HG03378 (cell line): ENCODE measurements around the gene CERK.
"Not testable (repeated sequence)": the region's sequence is repeated elsewhere in the genome, so short reads cannot be mapped to it uniquely, and the experiment has no call there.

Experiments
- ATAC-seq: cut with Tn5 transposase; IDR thresholded peaks from one replicate; pipeline ENCODE4 v1.9.1; 2021; ENCODE audit warnings: mild to moderate bottlenecking, moderate library complexity; ENCODE audit not compliant: unreplicated experiment

CERK gene, protein sequence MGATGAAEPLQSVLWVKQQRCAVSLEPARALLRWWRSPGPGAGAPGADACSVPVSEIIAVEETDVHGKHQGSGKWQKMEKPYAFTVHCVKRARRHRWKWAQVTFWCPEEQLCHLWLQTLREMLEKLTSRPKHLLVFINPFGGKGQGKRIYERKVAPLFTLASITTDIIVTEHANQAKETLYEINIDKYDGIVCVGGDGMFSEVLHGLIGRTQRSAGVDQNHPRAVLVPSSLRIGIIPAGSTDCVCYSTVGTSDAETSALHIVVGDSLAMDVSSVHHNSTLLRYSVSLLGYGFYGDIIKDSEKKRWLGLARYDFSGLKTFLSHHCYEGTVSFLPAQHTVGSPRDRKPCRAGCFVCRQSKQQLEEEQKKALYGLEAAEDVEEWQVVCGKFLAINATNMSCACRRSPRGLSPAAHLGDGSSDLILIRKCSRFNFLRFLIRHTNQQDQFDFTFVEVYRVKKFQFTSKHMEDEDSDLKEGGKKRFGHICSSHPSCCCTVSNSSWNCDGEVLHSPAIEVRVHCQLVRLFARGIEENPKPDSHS

DNA sequence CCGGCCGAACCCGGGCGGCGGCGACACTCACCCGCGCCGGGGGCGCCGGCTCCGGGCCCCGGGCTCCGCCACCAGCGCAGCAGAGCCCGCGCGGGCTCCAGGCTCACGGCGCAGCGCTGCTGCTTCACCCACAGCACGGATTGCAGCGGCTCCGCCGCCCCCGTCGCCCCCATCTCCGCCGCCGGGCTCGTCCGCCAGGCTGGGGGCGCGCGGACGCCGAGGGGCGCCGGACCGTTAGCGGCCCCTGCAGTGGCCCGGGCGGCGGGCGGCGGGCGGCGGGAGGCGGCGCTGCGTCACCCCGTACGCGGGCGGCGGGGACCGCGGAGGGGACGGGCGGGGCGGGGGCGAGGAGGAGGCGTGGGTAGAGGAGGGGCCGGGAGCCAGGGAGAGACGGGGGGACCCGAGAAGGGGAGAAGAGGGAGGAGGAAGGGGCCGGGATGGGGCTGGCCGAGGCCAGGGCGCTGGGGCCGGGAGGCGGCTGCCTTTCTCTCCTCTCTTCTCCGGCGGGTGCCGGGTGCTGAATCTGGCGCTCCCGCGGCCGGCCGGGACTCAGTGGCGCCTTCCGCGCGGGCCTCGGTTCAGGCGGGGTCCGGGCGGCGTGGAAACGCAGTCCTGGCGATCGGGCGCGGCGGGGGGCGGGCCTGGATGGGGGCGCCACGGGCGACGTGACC, at the start of gene CERK:
TSS of gene CERK (minus strand) at position 277 of the 671 bp plus-strand sequence. CDS start at position 173, 104 bp downstream.
- ATAC-seq = no peak

DNA sequence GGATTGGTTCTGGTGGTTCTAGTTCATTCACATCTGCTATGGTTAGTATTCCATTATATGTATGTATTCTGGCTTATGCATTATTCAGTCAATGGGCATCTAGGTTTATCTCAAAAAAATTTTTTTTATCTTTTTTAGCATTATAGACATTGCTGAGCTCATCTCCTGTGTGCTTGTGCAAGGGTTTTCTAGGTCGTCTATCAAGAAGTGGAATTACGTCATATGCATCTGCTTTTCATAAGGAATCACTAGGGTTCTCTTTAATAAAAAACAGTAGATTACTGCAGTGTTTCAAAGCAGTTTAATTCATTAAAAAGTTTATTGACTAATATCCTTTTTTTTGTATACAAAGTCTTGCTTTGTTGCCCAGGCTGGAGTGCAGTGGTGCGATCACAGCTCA, 45.7 kb upstream of the CERK start:
- no peak for ATAC-seq

DNA sequence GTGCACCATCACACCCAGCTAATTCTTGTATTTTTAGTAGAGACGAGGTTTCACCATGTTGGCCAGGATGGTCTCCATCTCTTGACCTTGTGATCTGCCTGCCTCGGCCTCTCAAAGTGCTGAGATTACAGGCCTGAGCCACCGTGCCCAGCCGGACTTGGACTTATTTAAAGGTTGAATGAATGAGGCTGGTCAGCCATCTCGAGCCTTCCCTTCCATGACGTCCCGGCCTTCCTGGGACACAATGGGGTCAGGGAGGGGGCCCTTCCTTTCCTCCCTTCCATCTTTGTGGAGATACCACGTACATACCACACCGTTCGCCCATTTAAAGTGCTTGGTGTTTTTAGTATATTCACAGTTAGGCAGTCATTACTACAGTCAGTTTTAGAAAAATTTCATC, 44.1 kb upstream of the CERK start:
- ATAC-seq = not testable (repeated sequence)

DNA sequence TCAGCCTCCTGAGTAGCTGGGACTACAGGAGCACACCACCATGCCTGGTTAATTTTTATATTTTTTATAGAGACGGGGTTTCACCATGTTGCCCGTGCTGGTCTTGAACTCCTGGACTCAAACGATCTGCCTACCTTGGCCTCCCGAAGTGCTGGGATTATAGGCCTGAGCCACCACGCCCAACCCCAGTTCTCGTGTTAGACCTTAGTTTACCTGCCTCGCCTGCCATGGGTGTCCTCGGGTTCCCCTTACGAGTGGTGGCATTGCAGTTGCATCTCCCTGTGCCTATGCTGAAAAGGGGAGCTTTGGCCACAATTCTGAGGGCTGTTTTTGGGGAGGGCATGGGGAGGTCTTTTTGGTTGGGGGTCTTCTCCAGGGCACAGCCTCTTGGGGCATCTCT, 43.2 kb upstream of the CERK start:
- no peak for ATAC-seq

DNA sequence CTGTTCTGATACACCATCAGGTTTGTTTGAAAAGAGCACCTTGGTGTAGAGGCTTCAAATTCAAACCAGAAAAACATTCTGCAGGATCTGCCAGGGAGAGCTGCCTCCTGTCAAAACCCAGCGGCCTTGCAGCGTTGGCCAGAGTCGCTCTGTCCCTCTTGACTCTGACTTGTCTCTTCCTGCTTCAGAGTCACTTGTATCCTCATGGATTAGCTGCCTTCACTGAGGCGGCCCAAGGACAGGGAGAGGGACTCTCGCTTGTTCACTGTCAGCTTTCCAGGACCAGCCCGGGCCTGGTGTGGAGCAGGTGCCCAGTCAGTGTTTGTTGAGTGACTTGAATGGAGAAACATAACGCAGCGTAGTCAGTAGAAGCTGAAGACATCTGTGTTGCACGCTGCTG, 42.4 kb upstream of the CERK start:
- no peak for ATAC-seq

DNA sequence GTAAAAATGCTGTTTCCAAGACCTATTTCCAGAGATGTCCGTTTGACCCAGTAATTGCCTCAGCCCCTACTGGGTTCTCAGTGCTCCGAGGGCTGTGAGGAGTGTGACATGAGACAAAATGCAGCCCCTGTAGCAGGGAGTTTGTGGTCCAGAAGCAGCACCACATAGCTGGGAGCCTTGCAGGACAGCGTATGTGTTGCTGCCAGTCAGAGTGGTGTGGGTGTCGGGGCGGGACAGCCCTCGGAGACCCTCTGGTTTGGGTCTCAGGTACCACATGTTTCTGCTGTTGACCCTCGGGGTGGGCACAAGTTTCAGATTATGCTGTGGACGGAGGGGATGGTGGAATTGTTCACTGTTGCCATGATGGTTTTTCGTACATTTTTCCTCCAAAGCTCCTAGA, 41.6 kb upstream of the CERK start:
- no peak for ATAC-seq

DNA sequence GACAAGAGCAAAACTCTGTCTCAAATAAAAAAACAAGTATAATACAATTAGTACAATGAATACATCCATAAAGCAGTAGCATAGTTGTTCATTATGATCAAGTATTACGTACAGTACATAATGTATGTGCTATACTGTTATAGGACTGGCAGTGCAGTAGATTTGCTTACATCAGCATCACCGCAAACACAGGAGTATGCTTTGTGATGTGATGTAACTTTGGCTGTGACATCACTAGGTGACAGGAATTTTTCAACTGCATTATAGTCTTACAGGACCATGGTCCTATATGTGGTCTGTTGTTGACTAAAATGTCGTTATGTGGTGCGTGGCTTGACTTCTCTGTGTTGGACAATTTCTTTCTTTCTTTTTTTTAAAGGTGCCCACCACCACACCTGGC, 41.0 kb upstream of the CERK start:
- ATAC-seq = no peak

DNA sequence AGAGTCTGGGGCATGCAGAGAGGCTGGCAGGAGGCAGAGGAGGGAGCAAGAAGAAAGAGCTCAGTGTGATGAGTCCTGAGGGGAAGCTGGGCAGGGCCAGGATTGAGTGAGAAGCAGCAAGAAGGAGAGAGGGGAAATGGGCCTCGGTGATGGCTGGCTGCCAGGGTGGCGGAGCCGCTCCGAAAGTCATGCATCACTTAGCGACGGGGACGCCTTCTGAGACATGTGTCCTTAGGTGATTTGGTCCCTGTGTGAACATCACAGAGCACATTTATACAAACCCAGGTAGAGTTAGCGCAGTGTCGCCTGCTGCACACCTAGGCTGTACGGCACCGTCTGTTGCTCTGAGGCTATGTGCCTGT, 39.5 kb upstream of the CERK start:
- no peak for ATAC-seq

DNA sequence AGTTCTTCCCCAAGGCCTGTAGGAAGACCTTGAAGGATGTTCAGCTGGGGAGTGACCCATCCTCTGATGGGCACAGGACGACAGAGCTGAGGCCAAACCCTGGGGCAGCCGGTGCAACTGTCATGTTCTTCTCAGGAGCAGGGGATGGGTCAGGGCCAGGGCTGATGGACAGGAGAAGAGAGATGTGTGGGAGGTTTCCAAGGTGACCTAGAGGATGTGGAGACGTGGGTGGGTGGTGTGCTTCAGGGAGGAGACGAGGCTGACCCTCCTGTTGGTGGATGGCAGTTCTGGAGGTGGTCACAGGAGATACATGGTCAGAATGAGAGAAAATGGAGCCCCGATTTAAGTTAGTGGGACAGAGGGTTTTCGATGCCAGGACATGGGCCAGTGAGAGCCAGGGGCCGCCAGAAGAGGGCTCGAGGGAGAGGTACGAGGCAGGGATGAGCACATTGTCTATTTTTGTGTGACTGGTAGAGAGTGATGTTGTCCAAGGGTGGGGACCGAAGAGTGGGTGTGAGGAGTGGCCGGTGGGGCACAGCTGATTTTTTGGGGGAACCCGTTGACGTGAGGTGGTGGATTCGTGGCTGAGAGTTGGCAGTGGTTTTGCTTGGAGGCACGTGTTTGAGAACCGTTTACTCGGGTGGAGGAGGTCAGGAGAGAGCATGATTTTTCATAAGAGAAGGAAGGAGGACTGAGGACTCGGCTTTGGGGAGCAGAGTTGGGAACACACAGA, 39.0 kb upstream of the CERK start:
- ATAC-seq = no peak

DNA sequence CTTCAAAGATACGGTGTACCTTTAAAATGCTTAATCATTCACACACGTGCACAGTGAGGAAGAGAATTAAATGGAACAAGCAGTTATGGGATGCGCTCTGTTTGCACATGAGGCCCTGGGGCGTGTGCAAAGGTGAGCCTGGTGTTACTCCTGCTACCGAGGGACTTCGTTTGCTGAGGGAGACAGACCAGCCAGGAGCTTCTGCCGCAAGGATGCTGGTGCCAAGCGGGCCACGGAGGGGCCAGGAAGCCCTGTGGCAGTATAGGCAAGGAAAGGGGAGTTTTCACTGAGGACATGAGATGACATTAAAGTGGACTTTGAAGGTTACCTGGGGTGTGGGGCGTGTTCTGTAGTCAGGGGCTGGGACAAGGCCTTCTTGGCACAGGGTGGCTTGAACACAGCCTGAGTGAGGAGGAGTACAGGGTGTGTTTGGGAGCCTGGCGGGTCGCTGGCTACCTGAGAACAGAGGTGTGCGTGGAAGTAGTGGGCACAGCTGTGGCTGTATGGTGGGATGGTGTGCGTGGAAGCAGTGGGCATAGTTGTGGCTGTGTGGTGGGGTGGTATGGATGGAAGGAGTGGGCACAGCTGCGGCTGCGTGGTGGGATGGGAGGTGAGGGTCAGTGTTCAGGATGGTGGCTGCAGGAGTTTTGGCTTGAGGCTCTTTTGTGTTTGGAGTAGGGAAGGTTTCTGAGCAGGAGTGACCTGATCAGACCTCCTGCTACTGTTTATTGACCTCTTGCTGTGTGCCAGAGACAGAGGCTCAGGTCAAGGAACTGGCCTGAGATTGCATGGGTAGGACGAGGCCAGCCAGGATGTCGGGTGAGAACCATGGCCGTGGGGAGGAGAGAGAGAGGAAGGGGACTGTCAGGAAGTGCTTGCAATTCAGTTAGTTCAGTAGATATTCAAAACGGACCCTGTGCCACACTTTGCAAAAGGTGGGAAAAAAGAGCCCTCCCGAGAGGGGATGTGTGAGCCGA, 38.1 kb upstream of the CERK start:
- no peak for ATAC-seq

DNA sequence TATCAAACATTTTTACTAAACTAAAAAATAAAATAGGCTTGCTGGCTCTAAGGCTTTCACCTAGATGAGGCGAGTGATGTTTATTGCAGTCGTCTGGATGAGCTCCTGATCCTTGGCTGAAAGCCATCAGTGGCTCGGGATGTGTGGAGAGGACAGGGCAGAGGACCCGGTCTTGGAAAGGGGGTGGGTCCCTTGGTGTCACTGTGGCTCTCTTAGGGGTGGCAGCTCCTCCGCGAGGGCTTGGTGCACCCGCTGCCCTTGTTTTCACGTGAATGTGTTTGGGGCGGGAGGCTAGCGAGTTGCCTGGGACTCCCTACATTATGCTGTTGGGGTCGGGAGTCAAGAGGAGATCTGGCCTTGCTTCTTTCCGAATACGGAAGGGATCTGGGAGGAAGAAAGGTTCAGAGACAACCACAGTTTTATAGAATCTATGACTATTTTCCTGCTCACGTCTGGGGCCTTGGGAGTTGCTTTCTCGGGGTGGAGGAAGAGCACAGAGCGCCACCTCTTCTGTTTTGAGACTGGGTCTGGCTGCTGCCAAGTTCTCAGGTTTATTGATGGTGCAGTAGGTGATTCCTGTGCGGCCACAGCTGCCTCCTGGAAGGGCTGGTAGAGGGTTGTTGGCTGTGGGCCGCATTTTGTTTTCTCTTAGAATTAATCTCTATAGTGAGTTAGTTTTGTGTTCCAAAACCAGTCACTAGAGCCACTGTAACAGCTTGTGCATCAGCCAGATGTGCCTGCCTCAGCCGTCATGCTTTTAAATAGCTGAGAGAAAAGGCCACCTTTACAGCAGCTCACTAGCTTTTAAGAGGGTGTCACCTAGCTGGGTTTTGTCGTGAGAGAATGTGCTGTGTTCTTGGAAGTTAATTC, 37.2 kb upstream of the CERK start:
- no peak for ATAC-seq

DNA sequence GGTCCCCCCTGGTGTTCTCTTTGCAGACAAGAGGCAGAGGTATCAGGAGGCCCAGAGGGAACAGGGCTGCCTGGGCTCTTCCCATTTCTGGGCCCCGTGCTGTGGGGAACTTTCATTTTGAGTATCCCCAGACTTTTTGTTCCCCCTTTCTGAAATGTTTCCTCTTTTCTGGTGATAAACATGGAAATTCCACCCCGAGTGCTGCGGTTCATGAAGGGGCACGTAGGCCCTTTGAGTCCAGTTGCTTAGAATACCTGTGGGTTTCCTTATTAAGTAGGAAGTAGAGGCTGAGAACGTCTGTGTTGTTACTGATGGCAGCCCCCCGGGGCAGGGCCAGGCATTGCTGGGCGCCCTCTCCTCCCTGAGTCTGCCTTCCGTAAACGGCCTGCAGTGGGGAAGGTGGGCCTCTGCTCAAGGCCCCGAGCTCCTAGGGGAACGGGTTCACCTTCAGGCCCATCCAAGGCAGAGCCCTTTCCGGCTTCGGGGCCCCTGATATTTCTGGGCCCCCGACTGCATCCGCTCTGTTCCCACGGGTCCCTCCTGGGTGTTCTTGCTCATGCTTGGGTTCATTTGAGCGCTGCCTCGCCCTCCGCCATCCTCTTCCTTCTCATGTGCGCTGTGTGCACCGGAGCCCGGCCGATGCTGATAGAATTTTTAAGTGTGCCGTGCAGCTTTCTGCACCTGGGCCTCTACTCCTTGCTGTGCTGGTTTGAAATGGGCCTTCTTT, 36.4 kb upstream of the CERK start:
- peak; percentile 23 for ATAC-seq

DNA sequence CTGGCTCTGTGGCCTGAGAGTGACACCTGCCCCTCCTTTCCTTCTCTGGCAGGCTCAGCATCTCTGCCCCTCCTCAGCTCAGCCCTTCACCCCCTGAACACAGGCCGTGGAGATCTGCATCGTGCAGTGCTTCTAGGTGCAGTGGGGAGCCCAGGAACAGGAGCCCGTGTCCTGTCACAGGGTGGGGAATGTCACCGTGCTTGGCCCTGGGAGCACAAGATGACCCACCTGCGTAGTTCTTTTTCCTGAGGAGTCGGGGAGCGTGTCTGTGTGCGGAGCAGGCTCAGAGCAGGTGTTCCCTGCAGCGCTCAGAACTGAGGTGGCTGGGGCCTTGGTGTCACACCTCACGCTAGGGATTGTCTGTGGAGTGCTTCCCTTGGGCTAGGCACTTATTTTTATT, 35.0 kb upstream of the CERK start:
- ATAC-seq = no peak

DNA sequence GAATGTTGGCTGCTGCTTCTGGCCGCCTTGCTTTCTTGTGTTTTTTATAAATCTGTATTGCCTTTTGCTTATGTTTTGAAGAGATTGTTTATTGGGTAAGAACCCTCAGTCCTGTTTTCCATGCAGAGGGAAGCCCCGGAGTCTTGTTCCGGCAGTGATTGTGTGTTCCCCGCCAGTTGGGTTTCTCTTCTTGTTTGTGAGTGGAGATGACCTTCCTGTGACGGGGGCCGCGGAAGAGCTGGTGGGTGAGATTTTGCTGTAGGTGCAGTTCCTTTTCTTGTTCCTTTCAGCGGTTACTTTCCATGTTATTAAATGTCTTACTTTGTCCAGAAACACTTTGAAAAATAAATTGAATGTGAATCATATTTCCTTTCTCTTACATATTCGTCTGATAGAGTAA, 32.7 kb upstream of the CERK start:
- ATAC-seq = no peak

DNA sequence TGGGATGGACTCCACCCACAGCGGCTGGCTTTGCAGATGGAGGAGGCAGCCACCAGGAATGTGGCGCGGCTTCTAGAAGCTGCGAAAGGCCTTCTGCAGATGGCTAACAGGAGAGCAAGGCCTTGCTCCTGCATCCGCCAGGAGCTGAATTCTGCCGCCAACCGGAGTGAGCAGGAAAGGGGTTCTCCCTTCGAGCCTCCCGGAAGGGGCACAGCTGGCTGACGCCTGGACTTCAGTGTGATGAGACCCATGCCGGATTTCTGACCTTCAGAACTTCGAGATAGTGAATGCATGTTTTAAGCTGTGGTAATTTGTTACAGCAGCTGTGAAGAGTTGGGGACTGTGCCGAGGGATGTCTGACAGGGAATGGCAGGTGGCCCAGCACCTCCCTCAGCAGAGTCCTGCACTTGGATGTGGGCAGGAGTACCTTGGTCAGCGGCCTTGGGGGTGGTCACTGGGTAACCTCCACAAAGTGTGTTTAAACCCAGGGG, 32.1 kb upstream of the CERK start:
- ATAC-seq = no peak

DNA sequence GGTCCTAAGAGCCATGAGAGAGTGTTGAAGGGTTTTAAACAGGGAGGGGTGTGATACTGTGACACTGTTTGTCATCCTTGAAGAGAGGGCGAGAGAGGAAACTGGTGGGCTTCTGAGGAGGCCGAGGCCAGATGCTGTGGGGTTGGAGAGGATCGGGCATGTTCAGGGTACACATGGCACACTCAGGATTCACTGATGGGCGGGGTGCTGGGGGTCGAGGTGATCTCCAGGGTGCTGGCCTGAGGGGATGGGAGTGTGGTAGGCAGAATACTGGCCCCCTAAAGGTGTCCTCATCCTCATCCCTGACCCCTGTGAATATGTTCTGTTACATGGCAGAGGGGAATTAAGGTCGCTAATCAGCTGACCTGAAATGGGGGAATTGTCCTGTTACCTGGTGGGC, 31.7 kb upstream of the CERK start:
- ATAC-seq = no peak

DNA sequence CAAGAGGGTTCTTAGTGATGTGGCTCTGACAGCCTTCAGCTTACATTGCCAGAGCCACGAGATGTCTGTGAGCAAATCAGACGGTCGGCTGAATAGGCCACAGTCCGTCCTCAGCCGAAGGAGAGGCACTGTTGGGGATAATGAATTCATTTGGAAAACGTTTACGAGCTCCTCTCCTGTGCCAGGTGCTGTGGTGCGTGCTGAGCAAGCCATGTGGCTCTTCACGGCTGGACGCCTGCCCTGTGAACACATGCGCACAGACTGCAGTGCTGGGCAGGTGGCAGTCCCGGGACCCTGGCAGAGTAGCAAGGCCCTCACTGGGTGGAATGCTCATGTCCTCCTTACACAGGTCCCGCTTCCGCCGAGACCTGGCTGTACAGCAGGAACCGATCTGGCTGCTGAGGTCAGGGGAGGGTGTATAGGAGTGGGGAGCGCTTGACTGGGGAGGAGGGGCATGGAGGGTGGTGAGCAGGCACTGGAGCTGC, 31.2 kb upstream of the CERK start:
- no peak for ATAC-seq

DNA sequence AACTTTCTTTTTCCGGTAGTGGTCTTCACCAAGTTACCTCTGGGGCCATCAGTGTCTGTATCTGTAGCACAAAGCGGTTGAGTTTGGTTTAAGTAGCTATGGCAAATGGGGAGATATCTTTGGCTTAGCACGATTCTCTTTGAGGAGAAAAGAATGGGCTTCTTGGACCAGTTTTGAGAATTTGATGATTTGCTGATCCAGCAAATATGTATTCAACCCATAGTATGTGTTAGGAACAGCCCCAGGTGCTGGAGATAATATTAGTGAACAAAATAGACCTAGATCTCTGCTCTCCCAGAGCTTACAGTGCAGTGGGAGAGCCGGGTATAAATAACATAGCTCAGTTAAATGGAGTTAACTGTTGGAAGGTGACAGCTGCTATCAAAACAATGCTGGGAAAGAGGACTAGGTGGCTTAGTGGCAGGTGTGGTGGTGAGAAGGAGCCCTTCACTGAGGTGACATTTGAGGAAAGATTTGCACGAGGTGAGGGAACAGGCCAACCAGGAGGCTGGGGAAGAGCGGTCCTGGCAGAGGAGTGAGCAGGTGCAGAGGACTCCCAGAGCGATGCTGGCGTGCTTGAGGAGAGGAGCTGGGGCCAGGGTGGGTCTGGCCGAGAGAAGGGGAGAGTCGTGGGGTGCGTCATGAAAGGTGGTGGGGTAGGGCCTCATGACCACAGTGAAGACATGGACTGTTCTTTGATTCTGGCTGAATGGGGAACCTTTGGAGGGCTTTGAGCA, 29.4 kb upstream of the CERK start:
- ATAC-seq = no peak
